Right cardiac atrium (tissue), 5 donors: ENCODE data around the gene PCK2. TPM values are rescaled to one million over a fixed set of nuclear protein-coding genes. Genes with fewer than 3 reads are reported as not detected.

Experiments
- ATAC-seq, 2 donors: fragments of 200-7000 bp; cut with Tn5 transposase; one replicate each; pipeline versions ENCODE4 v1.8.0 to v1.9.1; 2020; ENCODE audit warnings: moderate library complexity in 2 of 2, mild to moderate bottlenecking in 1 of 2
- DNase-seq, 3 donors: peaks; one replicate each; pipeline ENCODE4 v3.0.0-alpha.2; 2020
- H3K27ac ChIP-seq: one replicate; pipeline ENCODE4 v1.5.1; 2013; ENCODE audit warnings: mild to moderate bottlenecking, low read length, control low read depth, moderate library complexity
- H3K27me3 ChIP-seq: one replicate; pipeline ENCODE4 v1.6.1; 2013; ENCODE audit not compliant: control insufficient read depth, insufficient read depth
- H3K4me1 ChIP-seq: one replicate; pipeline ENCODE4 v1.6.1; 2013; ENCODE audit warnings: low read length; ENCODE audit not compliant: control insufficient read depth, insufficient read depth
- H3K4me3 ChIP-seq: one replicate; pipeline ENCODE4 v1.5.1; 2013; ENCODE audit warnings: low read length, control low read depth
- H3K9me3 ChIP-seq: one replicate; pipeline ENCODE4 v1.6.1; 2013; ENCODE audit warnings: low read length; ENCODE audit not compliant: control insufficient read depth
- WGBS: extraction: QIAGEN DNeasy Blood & Tissue Kit; methylation state at CpG from one replicate; pipeline ENCODE4 v1.1.7; 2013; 5-methylcytosine and 5-hydroxymethylcytosine counted together
- intact Hi-C, 4 donors: fragments of 100-400 bp; cut with DNase I; formaldehyde crosslinking; loops; one replicate each; pipeline versions ENCODE4 v1.11.0 to v1.14.0; 2022 to 2023
- polyA plus RNA-seq: library from polyadenylated mRNA; stranded (reverse); fragments of 200-250 nt; gene quantifications from one replicate; pipeline ENCODE4 v1.2.3, GENCODE V29; 2013
- total RNA-seq, 4 donors: library from RNA; stranded (reverse); fragmentation: NEBNext Ultra II Directional; extraction: Animal tissue kit (Norgen Biotek cat#: 25700); gene quantifications; one replicate each; pipeline ENCODE4 v1.2.1, GENCODE V29; 2021
- donor health status: healthy with polysubstance abuse.
- donor health status: DM: no; HTN: yes; CAD: no.
- donor health status: DM: no; HTN: no; CAD: no.
- donor health status: DM: no; HTN: yes; CAD: no; lungs with severe emphysema.
- donor health status: DM: yes; HTN: yes; CAD: no.

The PCK2 gene
- total and polyA plus RNA-seq, 5 donors, result 3.5 to 11.0 (median 4.9) TPM

- DNase-seq (no peak), ATAC-seq (no peak)
- H3K9me3 ChIP-seq, result no peaks in the 10 kb centered on the region
- H3K4me3 ChIP-seq, result no peak overlapping the region
- no peaks in the 10 kb centered on the region for H3K4me1 ChIP-seq
- H3K27me3 ChIP-seq, result no peaks in the 10 kb centered on the region
- WGBS, result 81% methylated on average over 1 of the region's 1 CpG
- intact Hi-C loops, result no loop called here
- no peak overlapping the region for H3K27ac ChIP-seq
These were observed 7.1 kb upstream of the PCK2 start for GRCh38 chr14:24087004-24087403.

GRCh38 chr14:24088095-24088494 lies 6.0 kb upstream of the PCK2 start:
- whole genome bisulfite sequencing, result 79% methylated on average over 2 of the region's 2 CpGs
- Histone ChIP-seq H3K27ac (no peak overlapping the region), H3K4me1 (no peaks in the 10 kb centered on the region), H3K4me3 (no peak overlapping the region), H3K27me3 (no peaks in the 10 kb centered on the region), H3K9me3 (no peaks in the 10 kb centered on the region)
- ATAC-seq (no peak), DNase-seq (no peak)
- intact Hi-C loops, result no loop called here

GRCh38 chr14:24089890-24090289 lies 4.2 kb upstream of the PCK2 start:
- DNase-seq, result no peak
- Histone ChIP-seq H3K27ac (no peak overlapping the region), H3K4me3 (no peak overlapping the region), H3K27me3 (no peaks in the 10 kb centered on the region), H3K9me3 (no peaks in the 10 kb centered on the region), H3K4me1 (peaks cover 3% of the 10 kb centered on the region)
- intact Hi-C loops, result loop anchor here (2.0 to 10.0 kb wide), 4 partner anchors 33 to 105 kb away; partner anchors contain the start of gene DHRS4L2 (in 2 of the 4)
- WGBS, result 77% methylated on average over 6 of the region's 6 CpGs
- no peak for ATAC-seq

- Histone ChIP-seq H3K27me3 (no peaks in the 10 kb centered on the region), H3K4me1 (peaks cover 6% of the 10 kb centered on the region), H3K4me3 (no peak overlapping the region), H3K27ac (no peak overlapping the region), H3K9me3 (no peaks in the 10 kb centered on the region)
- intact Hi-C loops, result loop anchor here in 3 of 4 donors (5.0 to 10.0 kb wide), 3 partner anchors 35 to 107 kb away; partner anchors contain the start of gene DHRS4L2 (in 2 of the 3)
- no peak for ATAC-seq
- DNase-seq, result no peak
These were observed 2.0 kb upstream of the PCK2 start for GRCh38 chr14:24092110-24092504.

- intact Hi-C loops, result loop anchor here in 3 of 4 donors (5.0 to 10.0 kb wide), 3 partner anchors 35 to 108 kb away; partner anchors contain the start of gene DHRS4L2 (in 2 of the 3)
- Histone ChIP-seq H3K27ac (peak overlapping the region; percentile 31), H3K27me3 (no peaks in the 10 kb centered on the region), H3K4me3 (no peak overlapping the region), H3K9me3 (no peaks in the 10 kb centered on the region), H3K4me1 (peaks cover 6% of the 10 kb centered on the region)
- WGBS, result 82% methylated on average over 4 of the region's 4 CpGs
- DNase-seq (peak in 1 of 3 donors; percentile 32), ATAC-seq (no peak)
These were observed 1.5 kb upstream of the PCK2 start for GRCh38 chr14:24092505-24093206.

- ATAC-seq, result no peak
- intact Hi-C loops, result loop anchor here in 3 of 4 donors (5.0 to 10.0 kb wide), 3 partner anchors 36 to 109 kb away; partner anchors contain the start of gene DHRS4L2 (in 2 of the 3)
These were observed 757 bp upstream of the PCK2 start for GRCh38 chr14:24093207-24093900.

GRCh38 chr14:24094841-24095270 lies 745 bp downstream of the PCK2 start:
- ATAC-seq (peak in 1 of 2 donors; percentile 2), DNase-seq (no peak)
- Histone ChIP-seq H3K4me3 (peak overlapping the region; percentile 65), H3K27ac (peak overlapping the region; percentile 83), H3K4me1 (peaks cover 6% of the 10 kb centered on the region), H3K9me3 (no peaks in the 10 kb centered on the region), H3K27me3 (no peaks in the 10 kb centered on the region)
- 22% methylated on average over 14 of the region's 14 CpGs for WGBS
- intact Hi-C loops, result loop anchor here in 3 of 4 donors (5.0 to 10.0 kb wide), 3 partner anchors 38 to 110 kb away; partner anchors contain the start of gene DHRS4L2 (in 2 of the 3)

More at GRCh38 chr14:24093207-24093900, 757 bp upstream of the PCK2 start:
- peak overlapping the region; percentile 65 for H3K4me3 ChIP-seq
- peak overlapping the region; percentile 68 for H3K27ac ChIP-seq
- H3K27me3 ChIP-seq, result no peaks in the 10 kb centered on the region
- peaks cover 6% of the 10 kb centered on the region for H3K4me1 ChIP-seq
- 85% methylated on average over 19 of the region's 19 CpGs for WGBS
- peak in 1 of 3 donors; percentile 32 for DNase-seq
- H3K9me3 ChIP-seq, result no peaks in the 10 kb centered on the region

GRCh38 chr14:24095271-24096068 lies 1.4 kb downstream of the PCK2 start:
- intact Hi-C loops, result loop anchor here in 2 of 4 donors (10.0 kb wide), 1 partner anchor 111 kb away; the partner anchor contains the start of gene DHRS4L2 (in 2 of the 2)
- Histone ChIP-seq H3K27ac (peak overlapping the region; percentile 83), H3K9me3 (no peaks in the 10 kb centered on the region), H3K4me3 (peak overlapping the region; percentile 65), H3K4me1 (peaks cover 6% of the 10 kb centered on the region), H3K27me3 (no peaks in the 10 kb centered on the region)
- DNase-seq, result peak; percentile 65 to 82 (median 80)
- ATAC-seq, result peak; percentile 15 to 31
- 54% methylated on average over 12 of the region's 12 CpGs for WGBS

GRCh38 chr14:24096545-24097181 lies 2.6 kb downstream of the PCK2 start:
- no peak for DNase-seq
- no peaks in the 10 kb centered on the region for H3K27me3 ChIP-seq
- H3K4me3 ChIP-seq, result no peak overlapping the region
- no peak overlapping the region for H3K27ac ChIP-seq
- no peak for ATAC-seq
- no peaks in the 10 kb centered on the region for H3K9me3 ChIP-seq
- H3K4me1 ChIP-seq, result peaks cover 6% of the 10 kb centered on the region
- intact Hi-C loops, result loop anchor here in 2 of 4 donors (10.0 kb wide), 1 partner anchor 112 kb away; the partner anchor contains the start of gene DHRS4L2 (in 2 of the 2)
- 95% methylated on average over 8 of the region's 8 CpGs for WGBS
